ENCODE results near the gene SLCO3A1.

Gene SLCO3A1

GRCh38 chr15:91973481-91973880, 120.0 kb downstream of the SLCO3A1 start:
- no peak for DNase-seq

- DNase-seq: no peak
Observed at GRCh38 chr15:91974321-91974720, 120.8 kb downstream of the SLCO3A1 start.

- no peak for DNase-seq
Observed at GRCh38 chr15:91975241-91975978, 121.9 kb downstream of the SLCO3A1 start.

- no peak for DNase-seq
Observed at GRCh38 chr15:91976966-91977365, 123.5 kb downstream of the SLCO3A1 start.

- no peak for DNase-seq
Observed at GRCh38 chr15:91980502-91981267, 127.2 kb downstream of the SLCO3A1 start.

GRCh38 chr15:91981821-91982800, 128.6 kb downstream of the SLCO3A1 start:
- DNase-seq: no peak

GRCh38 chr15:91983729-91984340, 130.3 kb downstream of the SLCO3A1 start:
- DNase-seq: no peak

GRCh38 chr15:91985297-91985696, 131.8 kb downstream of the SLCO3A1 start:
- no peak for DNase-seq

GRCh38 chr15:91988071-91988470, 134.6 kb downstream of the SLCO3A1 start:
- DNase-seq: no peak

GRCh38 chr15:91988655-91989054, 135.1 kb downstream of the SLCO3A1 start:
- no peak for DNase-seq

GRCh38 chr15:91989821-91990220, 136.3 kb downstream of the SLCO3A1 start:
- no peak for DNase-seq

GRCh38 chr15:91992945-91993344, 139.4 kb downstream of the SLCO3A1 start:
- DNase-seq: no peak

GRCh38 chr15:91995146-91995545, 141.6 kb downstream of the SLCO3A1 start:
- DNase-seq: no peak

GRCh38 chr15:91997163-91997562, 143.7 kb downstream of the SLCO3A1 start:
- no peak for DNase-seq

- no peak for DNase-seq
Observed at GRCh38 chr15:92000709-92001108, 147.2 kb downstream of the SLCO3A1 start.

- no peak for DNase-seq
Observed at GRCh38 chr15:92001307-92001706, 147.8 kb downstream of the SLCO3A1 start.

- no peak for DNase-seq
Observed at GRCh38 chr15:92002666-92003065, 149.2 kb downstream of the SLCO3A1 start.

GRCh38 chr15:92003515-92004067, 150.1 kb downstream of the SLCO3A1 start:
- no peak for DNase-seq

- DNase-seq: no peak
Observed at GRCh38 chr15:92005154-92005553, 151.6 kb downstream of the SLCO3A1 start.

GRCh38 chr15:92006186-92007028, 152.9 kb downstream of the SLCO3A1 start:
- no peak for DNase-seq

- no peak for DNase-seq
Observed at GRCh38 chr15:92009162-92009561, 155.7 kb downstream of the SLCO3A1 start.

Measured in bone marrow (tissue), 2 donors.